Endothelial cell of umbilical vein (primary cell): Measurements from ENCODE around the gene LONRF3. TPM values are rescaled to one million over a fixed set of nuclear protein-coding genes. Genes with fewer than 3 reads are reported as not detected.

Experiments
- BruUV-seq: library from RNA; stranded (reverse); fragments of 400-500 nt; replicated peaks from 2 replicates; lab custom pipeline; 2021; lab: Mats Ljungman, UMichigan
- CTCF ChIA-PET: fragments of 300-600, 350-600 bp; sonication (Branson Sonifier 250); formaldehyde crosslinking; loops from one replicate; lab custom pipeline; 2021; ENCODE audit warnings: antibody characterized with exemption, inconsistent platforms; lab: Charles Lee
- POLR2A ChIA-PET: fragments of 300-600, 350-600 bp; sonication (Branson Sonifier 250); formaldehyde crosslinking; loops from one replicate; lab custom pipeline; 2021; ENCODE audit warnings: antibody characterized with exemption, inconsistent platforms; lab: Charles Lee
- DNase-seq: peaks from one replicate; pipeline ENCODE4 v3.0.0-alpha.2; 2011; ENCODE audit warnings: low read depth, low spot score
- FAIRE-seq: peaks from 2 replicates; lab custom pipeline; 2011; peaks lifted over from hg19 to GRCh38; lab: Jason Lieb, UNC
- H2AFZ ChIP-seq: 2 replicates; pipeline ENCODE4 v1.6.0; 2012; ENCODE audit warnings: low read depth, low read length, control low read depth, inconsistent platforms
- H3K27ac ChIP-seq: 2 replicates; pipeline ENCODE4 v1.5.1; 2011; ENCODE audit warnings: low read depth, mild to moderate bottlenecking, control low read depth, low read length, moderate library complexity; ENCODE audit not compliant: insufficient read depth
- H3K27me3 ChIP-seq, 2 experiments: 2 replicates each; pipeline versions ENCODE4 v1.6.0 to v1.6.1; 2011; ENCODE audit warnings: low read length in 2 of 2, mixed read lengths in 1 of 2; ENCODE audit not compliant: control insufficient read depth in 2 of 2, insufficient read depth in 2 of 2
- H3K36me3 ChIP-seq, 2 experiments: 2 replicates in 1 of 2; 3 replicates in 1 of 2; pipeline ENCODE4 v1.5.1; 2011; ENCODE audit warnings: low read length in 2 of 2, mild to moderate bottlenecking in 1 of 2, moderate library complexity in 1 of 2; ENCODE audit not compliant: control insufficient read depth in 2 of 2, insufficient read depth in 2 of 2; ENCODE audit errors: extremely low read depth in 1 of 2
- H3K4me1 ChIP-seq: 3 replicates; pipeline ENCODE4 v1.5.1; 2011; ENCODE audit warnings: mild to moderate bottlenecking, low read length; ENCODE audit not compliant: control insufficient read depth, insufficient read depth; ENCODE audit errors: extremely low read depth
- H3K4me2 ChIP-seq: 2 replicates; pipeline ENCODE4 v1.6.1; 2011; ENCODE audit warnings: low read length, control low read depth, mixed read lengths; ENCODE audit not compliant: insufficient read depth
- H3K4me3 ChIP-seq, 3 experiments: fragments of 200-600 bp in 1 of 3; sonication (generic), shearing (Covaris generic) in 1 of 3; replicated peaks in 1 of 3; 2 replicates each; pipeline ENCODE4 v1.5.1; 2011 to 2016; ENCODE audit warnings: control low read depth in 3 of 3, low read length in 3 of 3, mild to moderate bottlenecking in 2 of 3, inconsistent platforms in 1 of 3, low read depth in 1 of 3, moderate library complexity in 1 of 3; ENCODE audit not compliant: insufficient read depth in 1 of 3
- H3K79me2 ChIP-seq: 2 replicates; pipeline ENCODE4 v1.6.0; 2012; ENCODE audit warnings: low read length, inconsistent platforms; ENCODE audit not compliant: control insufficient read depth, insufficient read depth
- H3K9ac ChIP-seq: replicated peaks from 2 replicates; pipeline ENCODE3; 2011; ENCODE audit warnings: low read length, control low read depth; ENCODE audit not compliant: insufficient read depth; ENCODE audit errors: extremely low read depth
- H3K9me1 ChIP-seq: replicated peaks from 3 replicates; pipeline ENCODE4 v1.6.0; 2011; ENCODE audit warnings: mild to moderate bottlenecking, low read length; ENCODE audit not compliant: control insufficient read depth, insufficient read depth; ENCODE audit errors: extremely low read depth
- H3K9me3 ChIP-seq: replicated peaks from 2 replicates; pipeline ENCODE4 v1.5.1; 2012; ENCODE audit warnings: low read length, inconsistent platforms; ENCODE audit not compliant: control insufficient read depth, insufficient read depth
- H4K20me1 ChIP-seq: replicated peaks from 2 replicates; pipeline ENCODE3; 2011; ENCODE audit warnings: mild to moderate bottlenecking, low read length; ENCODE audit not compliant: control insufficient read depth, insufficient read depth; ENCODE audit errors: extremely low read depth
- FOS ChIP-seq: IDR thresholded peaks from 2 replicates; pipeline ENCODE4 v1.6.1; 2011; ENCODE audit warnings: mild to moderate bottlenecking, low read length, moderate library complexity, borderline replicate concordance; ENCODE audit not compliant: insufficient read depth
- JUN ChIP-seq: IDR thresholded peaks from 2 replicates; pipeline ENCODE4 v1.6.1; 2011; ENCODE audit warnings: borderline replicate concordance, low read depth; ENCODE audit not compliant: insufficient read length, insufficient read depth
- MAX ChIP-seq: IDR thresholded peaks from 2 replicates; pipeline ENCODE4 v1.6.1; 2011; ENCODE audit not compliant: insufficient read depth, insufficient read length
- MYC ChIP-seq: IDR thresholded peaks from one replicate; pipeline ENCODE4 v1.6.1; 2011; ENCODE audit warnings: mild to moderate bottlenecking, low read depth, low read length
- dilution Hi-C: fragments of 300-500 bp; cut with MboI; formaldehyde crosslinking; loops from one replicate; pipeline ENCODE4 v1.15.0; 2019; ENCODE audit warnings: low sequenced_read_pairs; ENCODE audit not compliant: extremely low pct_ligation_motif_present
- intact Hi-C: fragments of 100-400 bp; cut with micrococcal nuclease; formaldehyde crosslinking; loops from one replicate; pipeline ENCODE4 v1.10.0; 2022
- polyA plus RNA-seq, 4 experiments: library from polyadenylated mRNA; depleted of rRNA in 3 of 4; stranded (reverse) in 3 of 4; unstranded in 1 of 4; fragments of >200 nt; gene quantifications; 2 replicates each; pipeline versions ENCODE4 v1.2.1 to v1.2.3, GENCODE V29; 2011 to 2012; ENCODE audit warnings: missing spikeins in 1 of 4
- total RNA-seq: library from RNA; stranded (reverse); gene quantifications from 2 replicates; pipeline ENCODE4 v1.2.3, GENCODE V29; 2021

The LONRF3 gene
- total and polyA plus RNA-seq, 2 donors (not counting 3 experiments of a cell fraction or from before 2014, with no cell fraction given), result 4.4 to 13.3 TPM

DNA sequence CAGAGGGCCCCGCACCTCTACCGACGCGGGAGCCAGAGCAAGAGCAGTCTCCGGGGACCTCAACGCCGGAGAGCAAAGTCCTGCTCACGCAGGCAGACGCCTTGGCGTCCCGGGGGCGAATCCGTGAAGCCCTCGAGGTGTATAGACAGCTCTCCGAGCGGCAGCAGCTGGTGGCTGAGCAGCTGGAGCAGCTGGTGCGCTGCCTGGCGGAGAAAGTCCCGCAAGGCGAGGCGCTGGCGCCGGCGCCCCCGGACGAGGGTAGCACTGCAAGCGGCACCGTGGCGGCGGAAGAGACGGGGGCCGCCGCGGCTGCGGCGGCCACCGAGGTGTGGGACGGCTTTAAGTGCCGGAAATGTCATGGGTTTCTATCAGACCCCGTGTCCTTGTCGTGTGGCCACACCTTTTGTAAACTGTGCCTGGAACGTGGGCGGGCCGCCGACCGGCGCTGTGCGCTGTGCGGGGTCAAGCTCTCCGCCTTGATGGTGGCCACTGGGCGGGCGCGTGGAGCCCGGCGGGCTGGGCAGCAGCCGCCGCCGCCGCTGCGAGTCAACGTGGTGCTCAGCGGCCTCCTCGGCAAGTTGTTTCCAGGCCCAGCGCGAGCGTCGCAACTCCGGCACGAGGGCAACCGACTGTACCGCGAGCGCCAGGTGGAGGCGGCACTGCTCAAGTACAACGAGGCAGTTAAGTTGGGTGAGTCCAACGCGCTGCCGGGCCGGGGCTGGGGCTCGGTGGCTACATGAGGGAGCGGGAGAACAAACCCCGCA, 672 bp downstream of the LONRF3 start:
- BruUV-seq, result TSS peak; percentile 41
- ChIA-PET CTCF (no interaction called here), POLR2A (no interaction called here)
- Histone ChIP-seq H3K27me3 (peaks cover 17 to 22% of the 10 kb centered on the region in 2 experiments), H3K9me3 (no peaks in the 10 kb centered on the region), H2AFZ (peak overlapping the region; percentile 4), H3K4me1 (peaks cover 17% of the 10 kb centered on the region), H3K9ac (peak overlapping the region; percentile 77), H3K9me1 (no peaks in the 10 kb centered on the region), H3K27ac (no peak overlapping the region), H4K20me1 (no peaks in the 10 kb centered on the region), H3K4me3 (peak overlapping the region; percentile 68 to 91 (median 72)), H3K36me3 (no peaks in the 10 kb centered on the region), H3K79me2 (no peaks in the 10 kb centered on the region), H3K4me2 (peak overlapping the region; percentile 18)
- no peak for TF ChIP-seq MAX
- TF ChIP-seq JUN, result no peak
- no peak for TF ChIP-seq MYC
- DNase-seq (peak; percentile 36), FAIRE-seq (peak; percentile 81)
- dilution Hi-C loops, result no loop called here
- intact Hi-C loops, result no loop called here

DNA sequence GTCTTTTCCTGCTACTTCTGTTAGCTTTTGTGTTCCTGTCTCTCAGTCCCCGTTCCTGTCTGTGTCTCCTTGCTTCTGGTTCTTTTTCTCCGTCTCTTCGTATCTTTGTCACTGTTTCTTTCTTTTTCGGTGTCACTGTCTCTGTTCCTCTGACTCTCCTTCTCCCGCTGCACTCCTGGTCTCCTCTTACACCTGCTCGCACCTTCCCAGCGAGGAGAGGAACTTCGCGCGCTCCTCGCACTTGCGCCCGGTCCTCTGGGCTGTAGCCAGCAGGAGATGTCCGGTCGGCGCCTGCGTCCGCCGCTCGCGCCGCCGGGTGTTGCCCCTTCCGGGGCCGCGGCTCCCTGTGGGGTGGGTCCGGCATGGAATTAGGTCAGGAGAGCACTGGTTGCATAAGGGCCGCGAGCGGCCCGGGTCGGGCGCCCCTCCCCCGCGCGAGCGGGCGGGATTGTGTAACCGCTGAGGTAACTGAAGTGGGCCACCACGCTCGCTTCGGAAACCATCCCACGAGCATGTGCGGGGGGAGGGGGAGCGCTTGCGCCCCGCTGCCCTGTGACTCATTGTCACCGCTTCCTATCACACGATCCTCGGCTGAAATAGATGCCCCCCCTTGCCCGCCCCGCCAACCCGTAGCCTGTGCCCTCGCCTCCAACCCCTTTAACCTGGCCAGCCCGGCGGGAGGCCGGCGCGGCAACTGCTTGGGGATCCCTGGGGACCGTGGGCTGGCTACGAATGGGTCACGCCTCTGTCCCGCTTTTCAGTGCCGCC, 1.6 kb downstream of the LONRF3 start:
- POLR2A ChIA-PET, result no interaction called here
- FAIRE-seq, result peak; percentile 8
- peak; percentile 63 for DNase-seq
- Histone ChIP-seq H3K27me3 (peaks cover 17 to 22% of the 10 kb centered on the region in 2 experiments), H3K9me1 (no peaks in the 10 kb centered on the region), H3K9me3 (no peaks in the 10 kb centered on the region), H2AFZ (peak overlapping the region; percentile 84), H3K27ac (peak overlapping the region; percentile 60), H3K79me2 (no peaks in the 10 kb centered on the region), H3K9ac (peak overlapping the region; percentile 77), H3K4me2 (peak overlapping the region; percentile 85), H3K4me1 (peaks cover 17% of the 10 kb centered on the region), H3K36me3 (no peaks in the 10 kb centered on the region), H3K4me3 (peak overlapping the region; percentile 68 to 91 (median 72)), H4K20me1 (no peaks in the 10 kb centered on the region)
- BruUV-seq, result no TSS peak
- intact Hi-C loops (loop anchor here (2.0 kb wide), 1 partner anchor 25 kb away; no protein-coding TSS in a partner anchor), dilution Hi-C loops (no loop called here)
- CTCF ChIA-PET, result no interaction called here
- TF ChIP-seq MYC (no peak), JUN (peak; percentile 27), FOS (peak; percentile 7), MAX (no peak)
